K562 (cell line): ENCODE measurements around the gene TMEM267. TPM values are rescaled to one million over a fixed set of nuclear protein-coding genes. Genes with fewer than 3 reads are reported as not detected.
A peak's percentile ranks its signal among the peaks of the same experiment; 100 is the strongest.

Experiments
- BMI1 ChIP-seq: fragments of 150-350 bp; IDR thresholded peaks from 2 replicates; pipeline ENCODE4 v1.6.1; 2014; ENCODE audit warnings: low read length
- CC2D1A ChIP-seq: fragments of 450-650 bp; IDR thresholded peaks from 2 replicates; pipeline ENCODE4 v1.6.1; 2017; ENCODE audit warnings: mild to moderate bottlenecking
- CTCFL ChIP-seq: IDR thresholded peaks from 2 replicates; pipeline ENCODE4 v1.6.1; 2011; ENCODE audit warnings: borderline replicate concordance, low read depth, mild to moderate bottlenecking, moderate library complexity, low read length; ENCODE audit not compliant: insufficient read depth, poor library complexity, severe bottlenecking
- DMBX1 ChIP-seq: fragments of 250-450 bp; sonication (Bioruptor Pico); IDR thresholded peaks from 2 replicates; pipeline ENCODE4 v1.8.0; 2022; ENCODE audit warnings: inconsistent platforms, mild to moderate bottlenecking, moderate library complexity, borderline replicate concordance
- ETS1 ChIP-seq: conservative IDR thresholded peaks from 2 replicates; pipeline ENCODE4 v1.6.1; 2011; ENCODE audit warnings: low read depth, mild to moderate bottlenecking, low read length; ENCODE audit not compliant: control insufficient read depth
- HDAC6 ChIP-seq: IDR thresholded peaks from 2 replicates; pipeline ENCODE4 v1.6.1; 2012; ENCODE audit warnings: low read depth, mild to moderate bottlenecking, control low read depth, inconsistent platforms, low read length, moderate library complexity
- HDAC8 ChIP-seq: fragments of 450-650 bp; IDR thresholded peaks from 2 replicates; pipeline ENCODE4 v1.6.1; 2016; ENCODE audit warnings: mild to moderate bottlenecking, missing genetic modification characterization, moderate library complexity, missing compliant biosample characterization
- MTA3 ChIP-seq: fragments of 450-650 bp; formaldehyde crosslinking; IDR thresholded peaks from 2 replicates; pipeline ENCODE4 v1.6.1; 2017; ENCODE audit warnings: mild to moderate bottlenecking, borderline replicate concordance
- NFE2 ChIP-seq: IDR thresholded peaks from 2 replicates; pipeline ENCODE4 v1.6.1; 2014; ENCODE audit warnings: antibody characterized with exemption, low read depth
- NONO ChIP-seq, 2 experiments: fragments of 200-400 bp in 1 of 2; fragments of 450-650 bp in 1 of 2; formaldehyde crosslinking in 1 of 2; IDR thresholded peaks; 2 replicates each; pipeline ENCODE4 v1.6.1; 2017; ENCODE audit warnings: low read depth in 2 of 2, mild to moderate bottlenecking in 2 of 2, moderate library complexity in 2 of 2, low read length in 1 of 2
- PHB ChIP-seq: fragments of 250-450 bp; sonication (Bioruptor Pico); IDR thresholded peaks from 2 replicates; pipeline ENCODE4 v1.5.0; 2021
- PHF8 ChIP-seq: fragments of 200-600 bp; sonication (generic); IDR thresholded peaks from 2 replicates; pipeline ENCODE4 v1.6.1; 2012; ENCODE audit warnings: mixed run types, mild to moderate bottlenecking, inconsistent platforms, low read length, moderate library complexity, borderline replicate concordance
- RB1 ChIP-seq: fragments of 450-650 bp; IDR thresholded peaks from 2 replicates; pipeline ENCODE4 v1.6.1; 2017; ENCODE audit warnings: low read depth, mild to moderate bottlenecking
- THRB ChIP-seq: fragments of 450-650 bp; formaldehyde crosslinking; conservative IDR thresholded peaks from 2 replicates; pipeline ENCODE4 v1.4.0; 2022; ENCODE audit warnings: mild to moderate bottlenecking, missing genetic modification characterization
- ZBTB2 ChIP-seq: fragments of 450-650 bp; IDR thresholded peaks from 2 replicates; pipeline ENCODE4 v1.6.1; 2016; ENCODE audit warnings: antibody characterized with exemption
- ZHX1 ChIP-seq: fragments of 150-350 bp; conservative IDR thresholded peaks from 2 replicates; pipeline ENCODE4 v1.6.1; 2014; ENCODE audit warnings: low read length
- ZNF57 ChIP-seq: fragments of 450-650 bp; formaldehyde crosslinking; IDR thresholded peaks from 2 replicates; pipeline ENCODE4 v1.4.0; 2020; ENCODE audit warnings: mild to moderate bottlenecking, moderate library complexity
- polyA plus RNA-seq, 8 experiments: library from polyadenylated mRNA; depleted of rRNA in 4 of 8; stranded (reverse) in 5 of 8; unstranded in 3 of 8; fragments of >200 nt; fragmentation: Nextera tagmentation in 2 of 8; fragmentation: Illumina TruSeq in 1 of 8; extraction: Ambion mirVana in 2 of 8; extraction: Trizol in 1 of 8; gene quantifications; 2 replicates each; pipeline versions ENCODE4 v1.2.1 to v1.2.3, GENCODE V29; 2011 to 2014; ENCODE audit warnings: inconsistent platforms in 1 of 8, missing spikeins in 1 of 8
- total RNA-seq, 7 experiments: library from RNA; depleted of rRNA in 6 of 7; stranded (reverse); fragments of >200 nt in 6 of 7; fragmentation: Illumina TruSeq in 2 of 7; extraction: Trizol in 2 of 7; gene quantifications; 2 replicates each; pipeline versions ENCODE4 v1.2.1 to v1.2.3, GENCODE V29; 2011 to 2021; ENCODE audit warnings: low replicate concordance in 1 of 7

TMEM267 gene
- total and polyA plus RNA-seq, 9 of the 15 experiments (the other 6 are each of a cell fraction or from before 2014, with no cell fraction given) = 8.1 to 61.1 (median 17.8) TPM

- TF ChIP-seq NFE2 (peak; percentile 19; the same call in 1 of the 2 replicates), BMI1 (no peak), ZHX1 (0 out of 2 replicates have a peak, but pooled peaks have one; percentile 31), MTA3 (peak; percentile 68), THRB (no peak), PHB (CRISPR knock-in tag) (no peak), ETS1 (peak; percentile 56; the same call in 1 of the 2 replicates), HDAC6 (no peak), NONO (IDR thresholded peaks at IDR 0.05; ENCODE audit: low read depth in 2 of 2, low read length in 1 of 2) (0 out of 4 replicates have a peak, but pooled peaks have one; percentile 34 to 43), ZNF57 (no peak), CC2D1A (no peak), RB1 (peak; percentile 72; the same call in 1 of the 2 replicates), HDAC8 (0 out of 2 replicates have a peak, but pooled peaks have one; percentile 32), DMBX1 (CRISPR knock-in tag) (0 out of 2 replicates have a peak, but pooled peaks have one; percentile 8), CTCFL (peak; percentile 27), PHF8 (peak; percentile 99), ZBTB2 (peak; percentile 23; the same call in 1 of the 2 replicates)
Measured at GRCh38 chr5:43483298-43484105, at the start of gene TMEM267 (continued).
